Fibroblast of the conjunctiva (primary cell): ENCODE data around the gene MROH2A.

Source experiments
- DNase-seq: peaks from one replicate; pipeline ENCODE4 v3.0.0-alpha.2; 2010; ENCODE audit warnings: low read depth

Gene MROH2A

DNA sequence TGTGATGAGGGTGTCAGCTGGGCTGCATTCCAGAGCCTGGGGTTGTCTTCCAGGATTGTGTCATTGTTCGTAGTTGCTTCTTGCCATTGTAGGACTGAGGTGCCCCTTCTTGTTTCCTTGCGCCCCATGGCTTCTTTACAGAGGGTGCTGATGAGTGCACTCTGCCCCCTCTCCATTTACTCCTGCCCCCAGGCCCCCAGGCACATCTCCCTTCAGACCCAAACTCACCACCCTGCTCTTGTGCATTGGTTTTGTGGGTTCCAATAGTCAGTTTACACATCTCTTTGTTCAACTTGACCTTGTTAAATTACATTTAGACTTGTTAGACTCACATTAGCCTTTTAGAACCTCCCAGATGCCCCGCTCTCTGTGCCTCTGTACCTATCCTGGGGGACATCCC, 43.1 kb downstream of the MROH2A start:
- no peak for DNase-seq

DNA sequence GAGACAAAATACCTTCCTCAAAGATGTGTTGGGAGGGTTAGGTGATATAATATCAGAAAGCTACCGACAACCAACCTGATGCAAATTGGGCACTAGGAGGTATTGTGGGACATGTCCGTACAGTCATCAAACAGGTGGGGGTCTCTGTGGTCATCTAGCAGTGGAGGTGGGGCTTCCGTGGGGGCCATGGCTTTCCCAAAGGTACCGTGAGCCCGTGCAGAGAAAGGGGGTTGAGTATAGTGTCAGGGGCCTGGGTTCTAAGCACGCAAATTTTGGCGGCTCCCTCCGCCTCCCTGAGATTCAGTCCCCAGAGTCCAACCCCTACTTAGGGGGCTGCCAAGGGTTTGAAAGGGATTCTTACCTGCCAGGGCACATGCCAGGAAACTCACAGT, 43.6 kb downstream of the MROH2A start:
- no peak for DNase-seq

DNA sequence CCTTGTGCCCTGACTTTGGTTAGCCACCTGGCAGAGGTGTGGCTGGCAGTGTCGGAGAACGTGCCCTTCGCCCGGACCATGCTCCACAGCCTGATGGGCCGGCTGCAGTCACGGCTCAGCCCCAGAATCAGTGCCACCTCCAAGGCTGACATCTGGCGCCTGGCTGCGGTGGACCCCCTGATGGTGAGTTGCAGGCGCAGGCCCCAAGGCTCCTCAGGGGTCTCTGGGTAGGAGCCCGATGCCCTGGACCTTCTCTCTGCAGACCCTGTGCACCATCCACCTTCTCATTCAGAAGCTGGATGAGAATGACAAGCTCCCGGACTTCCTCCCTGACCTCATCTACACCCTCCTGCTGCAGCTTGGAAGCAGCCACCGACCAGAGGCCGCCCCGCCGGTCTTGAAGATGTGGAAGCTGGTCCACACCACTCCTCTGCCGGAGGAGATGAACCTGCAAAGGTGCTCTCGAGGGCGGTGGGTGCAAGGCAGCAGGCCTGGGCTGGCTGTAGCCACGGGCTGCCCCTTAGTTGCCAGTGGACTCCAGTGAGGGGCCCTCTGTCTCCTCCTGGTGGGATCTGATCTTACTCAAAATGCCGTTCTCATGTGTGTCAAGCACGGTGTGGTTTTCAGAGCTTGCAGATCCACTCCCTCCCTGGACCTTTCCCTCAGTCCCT, 44.1 kb downstream of the MROH2A start:
- no peak for DNase-seq

DNA sequence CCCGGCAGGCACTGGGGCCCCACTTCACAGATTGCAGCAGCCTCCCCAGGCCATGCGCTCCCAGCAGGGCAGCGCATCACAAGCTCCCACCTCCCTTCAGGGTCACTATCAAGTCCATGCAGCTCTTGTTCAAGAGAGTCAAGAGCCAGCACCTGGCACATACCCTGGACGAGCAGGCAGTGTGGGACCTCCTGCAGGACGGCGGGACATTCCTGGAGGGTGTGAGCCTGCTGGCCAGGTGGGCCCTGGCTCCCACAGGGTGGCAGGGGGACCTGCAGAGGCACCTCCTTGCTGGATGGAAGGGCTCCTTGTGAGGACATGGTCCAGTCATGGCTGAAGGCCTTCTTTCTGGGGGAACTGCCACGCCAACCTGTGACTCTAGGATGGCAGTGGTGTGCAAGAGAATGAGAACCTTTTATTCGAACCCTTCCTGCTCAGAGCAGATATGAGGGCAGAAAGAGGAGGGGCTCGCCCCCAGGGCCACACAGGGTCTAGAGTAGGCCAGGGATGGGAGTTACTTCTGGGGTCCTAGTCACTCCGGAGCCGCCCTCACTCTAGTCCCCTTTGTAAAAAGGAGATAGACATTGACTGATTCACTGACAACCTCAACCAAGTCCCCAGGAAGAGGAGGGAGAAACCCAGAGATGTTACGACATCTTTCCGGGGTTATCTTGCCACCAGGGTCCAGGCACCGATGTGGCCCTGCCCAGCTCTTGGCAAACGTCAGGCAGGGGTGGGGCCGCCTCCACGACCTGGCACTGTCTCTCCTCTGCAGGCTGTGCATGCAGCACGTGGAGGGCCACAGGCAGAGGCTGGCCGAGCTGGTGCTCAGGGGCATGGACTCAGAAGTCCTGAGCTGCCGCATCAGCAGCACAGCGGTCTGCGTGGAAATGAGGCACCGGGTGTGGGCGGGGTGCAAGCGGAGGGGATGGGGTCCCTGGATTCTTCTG, 44.9 kb downstream of the MROH2A start:
- DNase-seq = no peak

DNA sequence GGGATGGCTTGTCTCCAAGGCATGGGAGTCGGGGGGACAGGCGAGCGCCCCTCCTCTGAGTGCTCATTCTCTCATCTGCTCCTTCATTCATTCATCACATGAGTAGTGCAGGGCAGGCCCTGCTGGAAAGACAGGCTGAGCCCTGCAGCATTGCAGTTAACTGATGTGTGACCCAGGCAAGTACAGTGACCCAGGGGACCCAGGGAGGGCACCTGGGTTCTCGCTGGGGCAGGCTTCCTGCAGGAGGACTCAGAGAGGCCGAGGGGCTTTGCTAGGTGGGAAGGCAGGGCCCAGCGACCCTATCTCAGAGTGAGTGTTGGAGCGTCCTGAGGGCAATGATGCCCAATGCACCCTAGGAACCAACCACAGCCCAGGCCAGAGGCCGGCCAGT, 45.6 kb downstream of the MROH2A start:
- DNase-seq = no peak

DNA sequence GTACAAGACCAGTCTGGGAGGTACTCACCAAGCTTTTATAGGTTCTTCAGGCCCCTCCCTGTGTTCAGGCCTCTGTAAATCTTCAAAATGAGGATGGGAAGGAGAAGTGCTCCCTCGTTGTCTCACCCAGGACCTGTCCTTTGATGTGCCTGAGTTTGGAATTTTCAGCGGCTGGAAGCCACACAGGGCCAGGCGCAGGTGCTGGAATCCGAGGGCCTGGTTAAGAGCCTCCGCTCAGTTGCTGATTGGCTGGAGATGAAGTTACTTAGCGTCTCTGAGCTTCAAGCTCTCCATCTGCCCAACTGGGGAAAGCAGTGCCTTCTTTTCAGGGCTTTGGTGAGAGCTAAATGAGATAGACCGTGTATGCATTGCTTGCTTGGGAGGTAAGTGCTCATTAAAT, 46.2 kb downstream of the MROH2A start:
- no peak for DNase-seq

DNA sequence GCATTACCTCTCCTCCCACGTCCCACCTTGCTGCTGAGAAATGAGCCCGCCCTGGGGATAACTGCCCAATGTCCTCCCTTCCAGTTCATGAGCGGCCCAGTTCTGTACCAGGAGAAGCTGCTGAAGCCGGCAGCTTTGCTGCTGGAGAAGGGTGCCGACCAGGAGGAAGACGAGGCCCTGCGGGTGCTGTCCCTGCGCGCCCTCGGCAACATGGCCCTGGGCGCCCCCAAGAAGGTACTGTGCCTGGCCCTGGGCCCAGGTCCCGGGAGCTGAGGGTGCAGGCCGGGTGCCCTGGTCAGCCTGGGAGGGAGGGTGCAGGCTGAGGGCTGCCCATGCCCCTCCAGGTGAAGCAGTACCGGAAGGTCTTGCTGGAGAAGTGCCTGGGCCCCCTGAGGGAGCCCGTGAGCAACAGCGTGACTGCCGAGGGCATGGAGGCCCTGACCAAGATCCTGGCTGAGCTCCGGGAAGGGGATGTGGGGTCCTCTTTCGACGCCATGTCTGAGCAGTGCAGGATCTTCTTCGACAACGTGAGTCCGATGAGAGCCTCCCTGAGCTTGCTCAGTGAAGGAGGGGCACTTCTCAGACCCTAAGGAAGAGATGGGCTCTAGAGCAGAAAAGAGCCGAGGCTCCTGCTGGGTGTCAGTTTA, 50.5 kb downstream of the MROH2A start:
- no peak for DNase-seq

DNA sequence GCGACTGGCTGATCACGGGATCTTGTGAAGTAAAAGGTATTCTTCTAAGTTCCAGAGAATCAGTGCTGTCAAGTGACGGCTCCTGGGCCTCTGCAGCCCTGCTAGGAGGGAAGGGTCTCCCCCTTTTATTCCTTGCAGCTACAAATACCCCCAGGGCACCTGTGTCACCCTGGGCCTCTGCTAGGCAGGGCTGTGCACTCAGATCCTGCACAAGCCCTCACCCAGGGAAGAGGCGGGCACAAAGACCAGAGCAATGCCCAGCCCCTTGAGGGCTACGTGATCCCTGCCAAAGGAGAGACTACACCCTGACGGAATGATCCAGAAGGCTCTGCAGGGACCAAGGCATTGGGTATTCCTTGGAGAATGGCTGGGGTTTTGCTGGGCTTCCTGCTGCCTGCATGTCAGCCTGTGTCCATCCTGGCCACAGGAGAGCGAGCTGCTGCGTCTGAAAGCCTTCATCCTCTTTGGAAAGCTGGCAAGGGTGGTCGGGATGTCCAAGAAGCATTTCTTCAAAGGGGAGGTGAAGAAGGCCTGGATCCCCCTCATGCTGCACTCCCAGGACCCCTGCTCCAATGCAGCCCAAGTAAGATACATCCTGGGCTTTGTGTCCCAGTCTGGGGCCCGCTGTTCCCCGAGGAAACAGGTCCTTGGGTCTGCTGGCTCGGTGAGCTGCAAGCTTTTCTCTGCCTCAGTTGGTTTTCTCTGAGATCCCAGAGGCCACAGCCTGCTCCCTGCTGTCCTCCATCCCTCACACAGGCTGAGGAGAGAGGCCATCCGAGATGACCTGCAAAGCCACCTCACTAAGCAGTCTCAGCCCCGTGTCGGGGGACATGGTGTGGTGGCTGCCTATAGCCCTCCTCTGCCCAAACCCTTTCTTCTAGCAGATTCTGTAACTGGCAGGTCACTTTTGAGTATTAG, 51.3 kb downstream of the MROH2A start:
- DNase-seq = no peak

DNA sequence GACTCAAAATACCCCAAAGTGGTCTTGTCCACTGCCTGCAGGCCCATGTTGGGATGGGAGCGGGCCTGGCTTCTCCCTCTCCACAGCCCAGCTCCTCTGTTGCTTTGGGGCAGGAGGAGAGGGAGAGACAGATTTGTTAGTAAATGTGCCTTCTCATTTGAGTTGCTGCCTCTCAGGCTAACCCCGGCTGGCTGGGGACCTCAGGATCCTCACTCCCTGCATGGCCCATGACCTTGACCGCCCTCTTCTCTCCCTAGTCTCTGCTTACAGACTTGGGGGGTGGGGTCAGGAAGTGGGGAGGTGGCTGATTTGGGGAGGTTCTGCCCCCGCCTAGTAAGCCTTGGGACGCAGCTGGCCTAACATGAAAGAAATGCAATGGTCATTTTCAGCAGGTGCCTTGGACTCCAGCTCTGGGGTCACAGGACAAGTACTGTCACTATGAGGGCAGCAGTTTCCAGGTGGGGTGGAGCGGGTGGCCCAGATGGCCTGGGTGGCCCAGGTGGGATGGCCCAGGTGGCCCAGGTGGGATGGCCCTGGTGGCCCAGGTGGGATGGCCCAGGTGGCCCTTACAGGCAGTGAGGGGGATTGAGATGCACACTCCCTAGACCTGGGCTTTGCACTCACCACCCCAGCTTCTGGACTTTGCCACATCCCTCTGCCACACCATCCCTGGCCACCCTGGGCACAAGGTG, 52.1 kb downstream of the MROH2A start:
- DNase-seq = no peak

DNA sequence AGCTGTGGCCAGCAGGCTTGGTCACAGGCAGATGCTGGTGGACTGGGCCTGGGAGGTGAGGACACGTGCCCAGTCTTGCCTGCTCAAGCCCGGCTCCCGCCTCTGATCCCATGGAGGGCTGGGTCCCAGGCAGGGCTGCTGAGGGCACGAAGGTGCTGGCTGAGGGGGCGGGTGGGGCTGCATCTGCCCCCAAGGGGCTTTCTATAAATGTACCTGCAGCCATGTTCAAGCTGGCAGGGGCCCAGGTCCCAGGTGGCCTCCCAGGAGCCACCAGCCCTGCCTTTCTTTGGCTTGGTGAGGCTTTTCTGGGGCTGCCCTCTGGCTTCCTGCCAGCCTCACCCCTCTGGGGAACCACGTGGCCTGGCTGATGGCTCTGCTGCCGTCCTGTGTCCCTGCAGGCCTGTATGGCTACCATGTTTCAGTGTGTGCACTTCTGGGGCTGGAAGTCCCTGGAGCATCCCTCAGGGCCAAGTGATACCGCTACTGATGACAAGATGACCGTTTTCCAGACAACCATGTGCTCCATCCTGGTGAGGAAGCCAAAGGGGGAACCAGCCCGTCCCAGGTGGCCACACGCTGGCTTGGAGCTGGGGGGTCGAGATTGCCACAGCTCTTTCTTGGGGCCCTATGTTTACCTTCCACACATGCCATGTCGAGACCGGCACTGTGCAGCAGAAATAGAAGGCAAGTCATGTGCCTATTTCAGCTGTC, 53.0 kb downstream of the MROH2A start:
- no peak for DNase-seq

DNA sequence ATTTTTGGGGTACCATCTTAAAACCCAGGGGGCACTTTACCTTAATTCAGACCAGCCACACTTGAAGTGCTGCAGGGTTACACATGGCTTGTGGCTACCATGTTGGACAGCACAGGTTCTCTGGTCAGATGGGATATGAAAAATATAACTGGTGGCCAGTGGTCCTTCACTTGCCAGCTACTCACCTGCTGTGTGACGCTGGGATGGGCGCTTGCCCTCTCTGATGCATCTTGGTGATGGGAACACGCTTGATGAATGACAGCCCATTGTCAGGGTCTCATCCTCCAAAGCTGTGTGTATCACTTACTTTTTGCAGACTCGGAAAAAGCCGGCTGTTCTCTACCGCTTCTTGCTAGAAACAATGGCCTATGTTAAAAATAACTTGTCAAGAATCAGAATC, 53.7 kb downstream of the MROH2A start:
- DNase-seq = no peak

DNA sequence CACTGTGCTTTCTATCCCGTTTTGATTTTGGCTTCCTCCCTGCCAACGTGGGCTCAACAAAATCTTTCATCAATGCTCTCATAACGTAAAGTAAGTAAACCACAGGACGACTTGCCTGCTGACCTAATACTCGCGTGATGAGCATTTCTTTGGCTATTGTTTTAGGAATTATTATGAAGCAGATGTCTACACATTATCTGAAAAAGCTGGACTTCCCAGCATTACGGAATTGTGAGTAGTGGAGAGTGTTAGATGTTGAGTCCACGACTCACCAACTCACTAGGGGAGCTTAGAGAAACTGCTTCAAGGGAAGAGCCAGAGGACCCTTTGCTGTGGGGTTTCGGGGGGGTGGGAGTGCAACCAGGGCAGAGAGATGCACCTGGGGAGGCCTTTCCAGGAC, 54.3 kb downstream of the MROH2A start:
- DNase-seq = no peak

DNA sequence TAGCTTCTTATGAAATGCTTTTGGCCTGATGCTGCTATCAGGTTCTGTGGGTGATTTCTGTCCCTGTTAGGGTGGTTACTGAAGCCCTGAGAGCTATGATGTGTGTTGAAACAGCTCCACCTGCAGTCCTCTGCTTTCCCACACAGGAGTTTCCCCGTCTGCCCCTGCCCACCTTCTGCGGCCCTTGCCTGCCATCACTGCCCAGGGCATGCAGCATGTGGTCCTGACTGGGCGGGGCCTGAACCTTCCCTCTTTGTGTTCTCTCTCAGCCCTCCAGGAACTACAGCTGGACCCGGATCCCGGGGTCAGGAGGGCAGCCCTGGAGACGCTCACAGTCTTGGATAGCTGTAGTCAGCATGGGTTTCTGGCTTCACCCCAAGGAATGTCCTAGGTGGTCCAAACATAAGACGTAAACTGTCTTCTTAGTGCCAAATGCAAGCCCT, 54.8 kb downstream of the MROH2A start:
- no peak for DNase-seq

DNA sequence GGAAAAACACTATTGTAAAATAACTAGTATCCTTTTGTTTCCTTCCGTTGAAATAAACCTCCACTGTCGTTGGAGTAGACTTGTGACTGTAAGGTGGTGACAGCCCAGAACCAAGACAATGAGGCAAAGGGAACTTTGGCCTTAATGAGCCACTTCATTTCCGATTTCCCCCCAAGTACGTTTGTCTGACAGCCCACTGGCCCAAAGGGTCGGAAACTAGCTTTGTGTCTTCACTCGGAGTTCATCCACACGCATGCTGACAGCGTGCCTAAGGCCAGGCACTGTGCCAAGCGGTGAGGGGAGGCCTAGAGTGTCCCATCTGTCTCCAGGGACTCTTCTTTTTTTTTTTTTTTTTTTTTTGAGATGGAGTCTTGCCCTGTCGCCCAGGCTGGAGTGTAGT, 55.2 kb downstream of the MROH2A start:
- no peak for DNase-seq

DNA sequence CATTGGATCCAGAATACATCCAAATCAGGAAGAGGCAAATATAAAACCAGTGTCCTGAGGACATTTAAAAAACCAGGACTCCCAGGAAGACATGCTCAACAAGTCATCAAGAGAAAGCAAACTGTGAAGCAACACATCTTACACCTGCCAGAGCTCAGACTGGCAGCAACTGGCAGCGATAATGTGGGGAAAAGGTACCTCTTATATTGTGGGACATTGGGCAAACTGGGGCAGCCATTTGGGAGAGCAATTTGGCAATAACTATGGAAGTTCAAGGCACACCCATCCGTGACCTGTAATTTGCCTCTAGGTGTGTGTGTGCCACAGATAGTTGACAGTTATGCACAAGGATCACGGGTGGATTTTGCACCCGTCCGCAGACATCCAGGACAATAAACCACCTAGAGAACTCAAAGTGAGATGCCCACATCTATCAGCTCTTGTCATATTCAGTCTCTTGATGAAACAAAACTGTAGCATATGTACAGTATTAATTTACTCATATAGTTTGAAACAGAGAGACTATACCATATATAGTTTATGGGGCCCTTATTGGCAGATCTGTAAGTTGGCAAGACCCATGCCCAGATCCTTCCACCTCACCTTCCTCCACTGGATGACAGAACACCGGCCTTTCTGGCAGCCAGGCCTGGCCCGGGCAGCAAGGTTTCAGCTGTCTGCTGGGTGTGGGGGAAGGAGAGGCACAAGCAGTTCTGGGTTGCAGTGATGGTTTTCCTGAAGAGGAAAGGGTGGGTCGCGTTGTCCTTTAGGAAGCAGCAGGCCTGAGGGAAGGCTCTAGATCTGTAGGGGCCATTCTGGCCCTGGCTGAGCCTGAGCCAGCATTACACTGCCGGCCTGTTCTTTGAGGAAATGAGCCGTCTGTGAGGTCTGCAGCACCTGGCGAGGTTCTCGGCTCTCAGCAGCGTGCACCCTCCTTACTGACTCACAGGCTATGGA, 57.4 kb downstream of the MROH2A start:
- DNase-seq = no peak

DNA sequence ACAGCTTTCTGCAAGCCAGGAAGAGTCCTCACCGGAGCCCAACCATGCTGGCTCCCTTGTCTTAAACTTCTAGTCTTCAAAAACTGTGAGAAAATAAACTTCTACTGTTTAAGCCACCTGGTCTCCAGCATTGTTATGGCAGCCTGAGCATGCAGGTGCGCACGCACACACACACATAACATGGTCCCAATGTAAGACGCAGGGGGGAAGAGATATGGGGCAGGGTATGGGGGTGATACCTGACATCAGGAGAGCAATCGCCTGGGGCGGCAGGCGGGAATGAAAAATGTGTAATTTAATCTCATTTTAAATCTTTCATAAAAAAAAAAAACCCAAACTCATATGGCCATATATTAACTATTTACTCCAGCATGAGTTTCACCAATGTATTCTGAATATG, 58.2 kb downstream of the MROH2A start:
- DNase-seq = no peak

DNA sequence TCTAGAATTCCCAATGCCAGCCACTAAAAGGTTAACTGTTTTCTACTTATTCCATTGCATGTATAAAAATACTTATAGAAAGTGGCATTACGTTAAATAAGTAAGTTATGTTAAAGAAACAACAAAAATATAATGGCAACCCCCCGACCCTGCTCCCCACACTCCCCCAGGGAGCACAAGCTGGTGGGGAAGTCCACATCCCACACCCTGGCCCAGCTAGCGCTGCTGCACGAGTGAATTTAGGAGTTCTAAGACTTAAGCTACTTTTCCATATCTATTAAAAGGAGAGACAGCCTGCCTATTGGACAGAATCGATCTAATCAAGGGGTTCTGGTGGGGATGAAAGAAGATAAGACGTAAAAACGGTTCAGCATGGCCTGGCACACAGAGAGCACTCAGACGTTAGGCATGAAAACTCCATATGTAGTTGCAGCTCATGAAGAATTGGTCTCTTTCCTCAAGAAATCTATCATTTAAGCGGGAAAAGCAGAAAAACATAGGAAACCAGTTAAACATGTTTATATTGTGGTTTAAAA, 59.6 kb downstream of the MROH2A start:
- no peak for DNase-seq

DNA sequence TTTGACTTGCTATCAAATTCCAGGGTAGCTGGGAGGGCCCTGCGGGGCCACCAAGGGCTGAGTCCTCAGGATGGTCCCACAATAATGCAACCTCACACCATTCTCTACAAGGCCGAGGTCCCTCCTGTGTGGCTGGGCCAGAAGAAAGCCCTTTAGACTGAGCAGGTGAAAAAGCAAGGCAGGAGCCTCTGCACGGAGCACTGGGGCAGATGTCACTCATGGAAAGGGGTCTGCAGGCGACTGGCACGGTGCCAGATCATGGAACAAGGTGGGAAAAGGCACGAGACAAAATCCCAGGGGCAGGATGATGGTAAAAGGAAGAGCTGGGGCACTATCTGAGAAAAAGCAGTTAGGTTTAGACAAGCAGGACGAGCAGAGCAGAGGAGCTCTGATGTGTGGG, 60.1 kb downstream of the MROH2A start:
- no peak for DNase-seq
